GM12878 (cell line): ENCODE results near the gene MB21D2. TPM values are rescaled to one million over a fixed set of nuclear protein-coding genes. Genes with fewer than 3 reads are reported as not detected.
A peak's percentile ranks its signal among the peaks of the same experiment; 100 is the strongest.

Experiments used
- ATAC-seq: fragments of 200-7000 bp; cut with Tn5 transposase; 3 replicates; pipeline ENCODE4 v1.9.1; 2020; ENCODE audit warnings: mild to moderate bottlenecking, moderate library complexity
- BruUV-seq: library from RNA; stranded (reverse); fragments of 400-500 nt; replicated peaks from 2 replicates; lab custom pipeline; 2021; lab: Mats Ljungman, UMichigan
- CTCF ChIA-PET: fragments of 300-600 bp; sonication (Branson Sonifier 250); formaldehyde crosslinking; extraction: SDS; loops from one replicate; lab custom pipeline; 2021; ENCODE audit warnings: inconsistent platforms; lab: Yijun Ruan, JAX
- POLR2A ChIA-PET: fragments of 350-600 bp; formaldehyde crosslinking; extraction: SDS; loops from one replicate; lab custom pipeline; 2021; ENCODE audit warnings: inconsistent platforms; lab: Charles Lee
- RAD21 ChIA-PET: fragments of 300-600 bp; sonication (Branson Sonifier 250); formaldehyde crosslinking; loops from one replicate; lab custom pipeline; 2023; ENCODE audit warnings: antibody characterized with exemption; ENCODE audit not compliant: unreplicated experiment; lab: Charles Lee
- SMC1A ChIA-PET: fragments of 300-600 bp; sonication (Branson Sonifier 250); formaldehyde crosslinking; loops from one replicate; lab custom pipeline; 2023; ENCODE audit not compliant: unreplicated experiment, uncharacterized antibody; lab: Charles Lee
- DNase-seq: peaks from one replicate; pipeline ENCODE4 v3.0.0-alpha.2; 2011; ENCODE audit warnings: low read depth, low spot score
- FAIRE-seq: peaks from 3 replicates; lab custom pipeline; 2011; peaks lifted over from hg19 to GRCh38; lab: Jason Lieb, UNC
- H2AFZ ChIP-seq: 2 replicates; pipeline ENCODE4 v1.6.0; 2011; ENCODE audit warnings: low read depth, low read length, control low read depth; ENCODE audit not compliant: control insufficient read depth
- H3K27ac ChIP-seq: 2 replicates; pipeline ENCODE4 v1.5.1; 2011; ENCODE audit warnings: control low read depth; ENCODE audit not compliant: control insufficient read depth, insufficient read depth
- H3K27me3 ChIP-seq, 2 experiments: replicated peaks in 1 of 2; 2 replicates each; pipeline versions ENCODE4 v1.6.0 to v1.6.1; 2011; ENCODE audit warnings: low read length in 1 of 2; ENCODE audit not compliant: control insufficient read depth in 2 of 2, insufficient read depth in 2 of 2
- H3K36me3 ChIP-seq, 2 experiments: 2 replicates each; pipeline ENCODE4 v1.5.1; 2011; ENCODE audit warnings: low read length in 1 of 2; ENCODE audit not compliant: control insufficient read depth in 2 of 2, insufficient read depth in 2 of 2
- H3K4me1 ChIP-seq: 2 replicates; pipeline ENCODE4 v1.6.1; 2011; ENCODE audit warnings: mild to moderate bottlenecking, low read length, moderate library complexity, mixed read lengths; ENCODE audit not compliant: control insufficient read depth, insufficient read depth
- H3K4me2 ChIP-seq: 2 replicates; pipeline ENCODE4 v1.6.0; 2011; ENCODE audit warnings: control low read depth; ENCODE audit not compliant: control insufficient read depth, insufficient read depth
- H3K4me3 ChIP-seq: fragments of 200-600 bp; sonication (generic); 2 replicates; pipeline ENCODE4 v1.5.1; 2016
- H3K79me2 ChIP-seq: 2 replicates; pipeline ENCODE4 v1.6.0; 2011; ENCODE audit warnings: low read length; ENCODE audit not compliant: control insufficient read depth, insufficient read depth
- H3K9ac ChIP-seq: 2 replicates; pipeline ENCODE4 v1.8.0; 2011; ENCODE audit warnings: low read length, control low read depth, mixed read lengths; ENCODE audit not compliant: control insufficient read depth, insufficient read depth
- H3K9me3 ChIP-seq: replicated peaks from 3 replicates; pipeline ENCODE4 v1.5.1; 2011; ENCODE audit warnings: mild to moderate bottlenecking, low read length; ENCODE audit not compliant: control insufficient read depth, insufficient read depth
- H4K20me1 ChIP-seq: 2 replicates; pipeline ENCODE4 v1.6.0; 2011; ENCODE audit not compliant: control insufficient read depth, insufficient read depth
- ETV6 ChIP-seq, 2 experiments: fragments of 450-650 bp in 1 of 2; IDR thresholded peaks in 1 of 2; conservative IDR thresholded peaks in 1 of 2; 2 replicates each; pipeline ENCODE4 v1.6.1; 2014; ENCODE audit warnings: antibody characterized with exemption in 1 of 2, borderline replicate concordance in 1 of 2, low read depth in 1 of 2, mild to moderate bottlenecking in 1 of 2, moderate library complexity in 1 of 2
- GATAD2B ChIP-seq: fragments of 450-650 bp; conservative IDR thresholded peaks from 2 replicates; pipeline ENCODE4 v1.6.1; 2017; ENCODE audit warnings: low read depth, mild to moderate bottlenecking, moderate library complexity
- NBN ChIP-seq: fragments of 450-650 bp; IDR thresholded peaks from 2 replicates; pipeline ENCODE4 v1.6.1; 2016
- SREBF1 ChIP-seq: IDR thresholded peaks from 2 replicates; pipeline ENCODE4 v1.6.1; 2012; ENCODE audit warnings: mild to moderate bottlenecking, low read length
- SUZ12 ChIP-seq: fragments of 200-600 bp; sonication (generic); IDR thresholded peaks from one replicate; pipeline ENCODE4 v1.6.1; 2018; ENCODE audit warnings: antibody characterized with exemption, mild to moderate bottlenecking; ENCODE audit not compliant: unreplicated experiment
- WGBS: methylation state at CpG from one replicate; pipeline ENCODE4 v1.1.6; 2016; ENCODE audit warnings: low lambda C conversion rate; ENCODE audit not compliant: insufficient replicate concordance, insufficient coverage; ENCODE audit errors: missing lambda C conversion rate; 5-methylcytosine and 5-hydroxymethylcytosine counted together
- in situ Hi-C: fragments of 300-500 bp; cut with MboI; formaldehyde crosslinking; loops from 9 replicates; pipeline ENCODE4 v1.14.3; 2018; ENCODE audit warnings: mixed read lengths
- intact Hi-C: fragments of 100-400 bp; cut with micrococcal nuclease; formaldehyde crosslinking; loops from one replicate; pipeline ENCODE4 v1.14.2; 2022; ENCODE audit not compliant: unreplicated experiment
- polyA plus RNA-seq, 11 experiments: library from polyadenylated mRNA; depleted of rRNA in 4 of 11; unstranded in 6 of 11; stranded (reverse) in 5 of 11; fragments of >200 nt; fragmentation: Nextera tagmentation in 4 of 11; fragmentation: Illumina TruSeq in 1 of 11; extraction: Ambion mirVana in 4 of 11; extraction: Trizol in 1 of 11; gene quantifications; 1 replicate in 1 of 11; 2 replicates in 10 of 11; pipeline versions ENCODE4 v1.2.1 to v1.2.3, GENCODE V29; 2011 to 2016; ENCODE audit warnings: inconsistent platforms in 2 of 11, missing spikeins in 2 of 11, low read depth in 1 of 11
- total RNA-seq, 4 experiments: library from RNA; depleted of rRNA in 3 of 4; stranded (reverse); fragments of >200 nt in 3 of 4; fragmentation: Illumina TruSeq in 1 of 4; extraction: Trizol in 1 of 4; gene quantifications; 2 replicates each; pipeline versions ENCODE4 v1.2.1 to v1.2.3, GENCODE V29; 2013 to 2021
- TF ChIP-seq, protein P1 (sequence below): IDR thresholded peaks from 2 replicates; pipeline ENCODE4 v1.6.1; 2012; ENCODE audit warnings: low read depth, low read length, improper control_type of control experiment
- TF ChIP-seq, protein P2 (sequence below): IDR thresholded peaks from 2 replicates; pipeline ENCODE4 v1.6.1; 2011; ENCODE audit warnings: mild to moderate bottlenecking, low read depth, low read length, moderate library complexity; ENCODE audit not compliant: insufficient replicate concordance

Gene MB21D2
- total and polyA plus RNA-seq, 10 of the 15 experiments (the other 5 are each of a cell fraction or from before 2014, with no cell fraction given), result 7.9 to 21.2 (median 15.3) TPM

DNA sequence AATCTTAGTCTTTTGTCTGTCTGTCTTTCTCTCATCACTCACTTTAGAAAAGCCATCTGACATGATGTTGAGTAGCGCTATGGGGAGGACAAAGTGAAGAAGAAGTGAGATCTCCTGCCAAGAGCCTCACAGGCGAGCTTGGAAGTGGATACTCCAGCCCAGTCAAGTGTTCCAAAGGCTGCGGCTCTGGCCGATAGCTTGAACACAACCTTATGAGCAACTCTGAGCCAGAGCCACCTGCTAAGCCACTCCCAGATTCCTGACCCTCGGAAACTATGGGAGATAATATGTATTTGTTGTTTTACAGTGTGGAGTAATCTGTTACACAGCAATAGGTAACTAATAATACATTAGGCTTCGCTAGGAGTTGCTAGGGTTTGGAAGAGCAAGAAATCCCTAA lies 76.2 kb downstream of the MB21D2 start:
- Histone ChIP-seq H3K36me3 (no peaks in the 10 kb centered on the region), H3K27ac (peak overlapping the region; percentile 60), H3K79me2 (peaks cover 59% of the 10 kb centered on the region), H4K20me1 (no peaks in the 10 kb centered on the region), H3K9ac (no peak overlapping the region), H3K9me3 (no peaks in the 10 kb centered on the region; the same call in 2 of the 3 replicates), H3K4me2 (no peak overlapping the region), H2AFZ (no peak overlapping the region), H3K4me3 (no peak overlapping the region), H3K4me1 (peaks cover 66% of the 10 kb centered on the region), H3K27me3 (no peaks in the 10 kb centered on the region)
- TF ChIP-seq SUZ12 (no peak), ETV6 (conservative IDR thresholded peaks at IDR 0.05 in 1 of 2, IDR thresholded peaks at IDR 0.05 in 1 of 2; ENCODE audit: borderline replicate concordance in 1 of 2, low read depth in 1 of 2) (no peak), NBN (no peak), GATAD2B (no peak), SREBF1 (no peak)
- TF ChIP-seq, protein P1, sequence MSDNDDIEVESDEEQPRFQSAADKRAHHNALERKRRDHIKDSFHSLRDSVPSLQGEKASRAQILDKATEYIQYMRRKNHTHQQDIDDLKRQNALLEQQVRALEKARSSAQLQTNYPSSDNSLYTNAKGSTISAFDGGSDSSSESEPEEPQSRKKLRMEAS, result no peak
- TF ChIP-seq, protein P2, sequence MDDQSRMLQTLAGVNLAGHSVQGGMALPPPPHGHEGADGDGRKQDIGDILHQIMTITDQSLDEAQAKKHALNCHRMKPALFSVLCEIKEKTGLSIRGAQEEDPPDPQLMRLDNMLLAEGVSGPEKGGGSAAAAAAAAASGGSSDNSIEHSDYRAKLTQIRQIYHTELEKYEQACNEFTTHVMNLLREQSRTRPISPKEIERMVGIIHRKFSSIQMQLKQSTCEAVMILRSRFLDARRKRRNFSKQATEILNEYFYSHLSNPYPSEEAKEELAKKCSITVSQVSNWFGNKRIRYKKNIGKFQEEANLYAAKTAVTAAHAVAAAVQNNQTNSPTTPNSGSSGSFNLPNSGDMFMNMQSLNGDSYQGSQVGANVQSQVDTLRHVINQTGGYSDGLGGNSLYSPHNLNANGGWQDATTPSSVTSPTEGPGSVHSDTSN, result no peak
- POLR2A ChIA-PET, result interaction anchor here (1.6 to 6.5 kb wide), 3 partner anchors 11 to 73 kb away, joined by 4 to 28 read pairs (median 7); no protein-coding TSS in a partner anchor
- in situ Hi-C loops, result no loop called here
- RAD21 ChIA-PET, result interaction anchor here (0.7 to 6.2 kb wide), 5 partner anchors 10 to 74 kb away, joined by 3 to 71 read pairs (median 4); no protein-coding TSS in a partner anchor
- CTCF ChIA-PET, result interaction anchor here (0.6 to 4.2 kb wide), 5 partner anchors 16 to 441 kb away, joined by 3 to 23 read pairs (median 6); no protein-coding TSS in a partner anchor
- ATAC-seq (no peak), DNase-seq (no peak), FAIRE-seq (no peak)
- 98% methylated on average over 6 of the region's 6 CpGs for WGBS
- no TSS peak for BruUV-seq
- intact Hi-C loops, result no loop called here
- SMC1A ChIA-PET, result interaction anchor here (1.1 to 20.8 kb wide), 7 partner anchors 9 to 618 kb away, joined by 3 to 283 read pairs (median 12); no protein-coding TSS in a partner anchor
